HG03469 (cell line): ENCODE results near the gene MAGI2.

Source experiments
- ATAC-seq: cut with Tn5 transposase; IDR thresholded peaks from one replicate; pipeline ENCODE4 v1.9.1; 2021; ENCODE audit warnings: mild to moderate bottlenecking, moderate library complexity, moderate number of reproducible peaks; ENCODE audit not compliant: unreplicated experiment

Gene MAGI2

GRCh38 chr7:77989981-77990566 lies 1463.4 kb downstream of the MAGI2 start:
- ATAC-seq: no peak

- no peak for ATAC-seq
Measured at GRCh38 chr7:77985974-77986339, 1467.5 kb downstream of the MAGI2 start.

- no peak for ATAC-seq
Measured at GRCh38 chr7:77985232-77985973, 1468.1 kb downstream of the MAGI2 start.

GRCh38 chr7:77983973-77984372 lies 1469.5 kb downstream of the MAGI2 start:
- ATAC-seq: no peak

- ATAC-seq: no peak
Measured at GRCh38 chr7:77982926-77983550, 1470.4 kb downstream of the MAGI2 start.

- ATAC-seq: no peak
Measured at GRCh38 chr7:77980087-77980713, 1473.3 kb downstream of the MAGI2 start.

GRCh38 chr7:77979219-77979618 lies 1474.2 kb downstream of the MAGI2 start:
- ATAC-seq: no peak

- no peak for ATAC-seq
Measured at GRCh38 chr7:77975672-77976480, 1477.6 kb downstream of the MAGI2 start.

GRCh38 chr7:77971726-77972125 lies 1481.7 kb downstream of the MAGI2 start:
- ATAC-seq: no peak

GRCh38 chr7:77967429-77967828 lies 1486.0 kb downstream of the MAGI2 start:
- no peak for ATAC-seq
